NAMALWA (cell line): Measurements from ENCODE around the gene CASZ1.

Experiments
- DNase-seq: peaks from one replicate; pipeline ENCODE4 v3.0.0-alpha.2; 2015; ENCODE audit warnings: low spot score

CASZ1 gene

DNA sequence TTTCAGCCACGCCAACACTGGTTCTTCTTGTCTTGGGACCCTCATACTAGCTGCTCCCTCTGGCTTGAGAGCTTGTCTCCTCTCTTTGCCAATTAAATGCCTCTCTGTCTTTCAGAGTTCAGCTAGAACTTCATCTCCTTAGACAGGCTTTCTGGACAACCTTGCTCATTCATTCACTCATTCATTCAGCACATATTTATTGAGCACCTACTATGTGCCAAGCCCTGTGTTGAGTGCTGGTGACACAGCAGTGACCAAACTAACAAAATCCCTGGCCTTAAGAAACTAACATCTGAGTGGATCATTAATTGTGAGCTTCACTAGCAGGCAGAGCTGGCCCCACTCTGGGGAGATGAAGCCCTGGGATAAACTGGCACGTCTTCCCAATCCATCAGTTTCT lies 24.9 kb upstream of the CASZ1 start:
- no peak for DNase-seq

DNA sequence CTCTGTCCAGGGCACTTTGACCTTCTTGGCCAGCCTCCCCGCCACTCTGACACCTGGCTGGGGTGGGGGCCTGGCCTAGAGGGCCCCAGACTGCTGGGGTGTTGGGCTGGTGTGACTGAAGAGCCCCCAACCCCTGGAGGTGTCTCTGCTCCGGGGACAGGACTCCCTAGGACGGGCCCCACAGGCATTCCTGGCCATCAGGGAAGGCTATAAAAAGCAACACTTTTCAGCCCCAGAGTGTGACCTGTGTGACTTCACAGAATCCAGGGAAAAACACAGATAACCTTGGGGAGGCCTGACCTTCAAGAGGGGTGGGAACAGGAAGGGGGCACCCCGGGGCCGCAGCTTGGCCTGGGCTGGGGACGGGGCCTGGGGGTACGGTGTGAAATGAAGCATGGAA lies 24.0 kb upstream of the CASZ1 start:
- DNase-seq, result no peak

DNA sequence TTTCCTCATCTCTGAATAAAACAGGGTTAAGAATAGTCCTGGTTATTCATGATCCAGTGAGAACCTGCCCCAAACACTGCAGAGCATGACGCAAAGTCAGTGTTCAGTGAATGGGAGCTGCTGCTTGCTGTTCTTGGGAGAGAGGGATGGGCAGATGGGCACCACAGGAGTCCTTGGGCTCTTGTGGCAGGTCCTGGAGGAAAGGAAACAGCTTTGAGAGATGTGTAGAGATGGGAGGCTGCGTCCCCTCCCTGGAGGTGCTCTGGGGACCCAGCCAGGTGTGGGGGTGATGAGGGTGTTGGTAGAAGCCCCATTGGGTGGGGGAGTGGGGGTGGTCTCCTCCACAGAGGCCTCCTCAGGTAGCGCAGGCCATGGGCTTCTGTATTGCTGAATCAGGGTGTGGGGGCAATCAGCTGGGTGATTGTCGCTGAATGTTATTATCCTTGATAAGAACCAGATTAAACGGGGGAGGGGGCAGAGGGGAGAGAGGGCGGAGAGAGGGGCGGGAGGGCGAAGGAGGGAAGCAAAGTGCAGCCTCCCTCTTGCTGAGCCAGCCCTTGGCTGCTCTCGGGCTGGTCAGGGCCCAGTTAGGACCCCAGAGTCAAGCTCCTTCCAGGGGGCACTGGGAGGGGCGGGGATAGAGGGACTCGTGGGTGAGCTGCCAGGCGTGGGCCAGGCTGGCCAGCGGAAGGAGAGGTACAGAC lies 22.9 kb upstream of the CASZ1 start:
- no peak for DNase-seq

DNA sequence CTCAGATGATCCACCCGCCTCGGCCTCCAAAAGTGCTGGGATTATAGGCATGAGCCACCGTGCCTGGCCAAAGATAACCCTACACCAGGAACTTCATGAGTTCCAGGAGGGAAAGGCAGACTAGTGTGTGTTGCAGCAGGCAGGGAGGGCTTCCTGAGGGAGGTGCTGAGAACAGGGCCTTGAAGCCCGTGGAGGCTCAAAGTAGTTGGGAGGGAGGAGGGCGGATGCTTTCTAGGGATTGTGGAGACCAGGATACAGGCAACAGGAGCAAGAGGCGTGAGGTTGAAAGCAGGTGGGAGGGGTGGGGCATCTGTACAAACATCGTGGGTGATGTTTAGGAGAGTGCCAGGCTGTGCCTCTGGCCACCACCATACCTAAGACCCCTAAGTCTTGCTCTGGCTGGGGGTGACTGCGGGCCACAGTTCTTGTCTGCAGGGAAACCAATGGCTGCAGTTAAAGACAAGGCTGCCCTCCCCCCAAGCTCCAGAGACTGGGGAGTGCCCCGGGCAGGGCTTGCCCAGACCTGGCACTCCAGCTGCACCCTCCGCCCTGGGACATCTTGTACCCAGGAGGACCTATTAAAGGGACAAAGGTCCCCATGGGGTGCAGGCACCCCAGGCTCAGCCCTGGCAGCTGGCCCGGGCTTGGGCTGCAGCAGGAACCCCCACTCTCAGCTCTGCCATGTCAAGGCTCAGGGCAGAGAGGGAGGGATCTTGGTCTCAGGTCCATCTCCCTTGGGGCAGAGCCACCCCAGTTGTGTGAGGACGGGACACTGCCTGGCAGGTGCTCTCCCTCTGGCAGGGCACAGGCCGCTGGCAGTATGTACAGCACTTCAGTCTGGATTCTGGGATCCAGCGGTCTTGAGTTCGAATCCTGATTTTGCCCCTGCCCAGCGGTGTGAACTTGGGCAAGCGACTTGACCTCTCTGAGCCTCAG lies 22.1 kb upstream of the CASZ1 start:
- no peak for DNase-seq

DNA sequence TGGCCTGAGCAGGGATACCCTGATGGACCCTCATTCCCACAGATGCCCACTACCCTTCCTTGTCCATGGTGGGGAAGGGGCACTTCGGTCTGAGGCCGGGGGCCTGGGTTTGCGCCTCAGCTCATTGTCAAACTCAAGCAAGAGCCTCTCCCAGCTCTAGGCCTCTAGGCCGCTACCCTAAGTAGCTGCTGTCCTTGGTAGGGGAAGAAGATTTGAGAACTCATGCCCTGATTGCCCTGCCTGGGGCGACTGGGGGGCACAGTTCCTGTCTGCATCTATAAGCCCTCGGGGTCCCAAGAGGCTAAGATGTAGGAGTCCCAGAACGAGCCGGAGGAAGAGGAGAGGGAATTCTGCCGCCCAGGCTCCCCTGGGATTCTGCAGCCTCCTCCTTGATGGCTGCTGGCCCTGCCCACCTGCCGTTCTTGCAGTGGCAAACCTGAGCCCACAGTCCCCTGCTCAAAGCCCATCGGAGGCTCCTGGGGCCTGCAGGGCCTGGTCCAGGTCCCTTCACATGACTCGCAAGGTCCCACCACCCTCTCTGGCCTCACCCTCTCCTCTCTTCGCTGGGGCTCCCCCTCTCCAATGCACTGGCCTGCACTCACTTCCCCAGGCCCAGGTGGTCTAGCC lies 20.4 kb upstream of the CASZ1 start:
- DNase-seq, result no peak

DNA sequence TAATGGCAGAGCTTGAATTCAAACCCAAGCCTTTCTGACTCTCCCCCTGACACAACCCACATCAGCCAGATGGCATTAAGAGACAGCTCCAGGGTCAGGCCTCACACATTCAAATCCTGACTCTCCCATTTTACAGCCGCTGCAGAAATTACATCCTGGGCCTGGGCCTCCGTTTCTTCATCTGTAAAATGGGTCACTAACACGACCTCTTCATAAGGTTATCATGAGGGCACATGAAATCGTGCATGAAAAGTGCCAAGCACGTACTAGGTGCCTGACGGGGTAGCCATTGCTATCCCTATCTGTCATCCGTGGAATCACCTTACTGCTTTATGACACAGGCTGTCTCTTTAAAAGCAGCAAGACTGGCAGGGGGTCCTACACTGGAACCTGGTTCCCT lies 19.8 kb upstream of the CASZ1 start:
- no peak for DNase-seq

DNA sequence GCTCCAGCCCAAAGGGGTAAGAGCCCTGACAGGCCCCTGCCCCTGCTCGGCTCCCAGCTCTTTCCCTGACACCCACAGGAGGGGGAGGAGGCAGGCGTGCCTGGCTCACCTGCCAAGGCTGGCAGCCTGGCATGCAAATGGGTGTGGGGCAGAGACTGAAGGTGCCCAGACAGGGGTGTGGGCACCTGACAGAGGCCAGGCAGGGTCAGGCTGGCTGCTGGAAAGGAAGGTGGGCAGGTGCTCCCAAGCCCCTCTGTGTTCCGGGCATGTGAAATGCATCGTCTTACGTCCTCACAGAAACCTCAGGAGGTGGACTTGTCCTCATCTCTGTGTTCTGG lies 19.4 kb upstream of the CASZ1 start:
- DNase-seq, result no peak

DNA sequence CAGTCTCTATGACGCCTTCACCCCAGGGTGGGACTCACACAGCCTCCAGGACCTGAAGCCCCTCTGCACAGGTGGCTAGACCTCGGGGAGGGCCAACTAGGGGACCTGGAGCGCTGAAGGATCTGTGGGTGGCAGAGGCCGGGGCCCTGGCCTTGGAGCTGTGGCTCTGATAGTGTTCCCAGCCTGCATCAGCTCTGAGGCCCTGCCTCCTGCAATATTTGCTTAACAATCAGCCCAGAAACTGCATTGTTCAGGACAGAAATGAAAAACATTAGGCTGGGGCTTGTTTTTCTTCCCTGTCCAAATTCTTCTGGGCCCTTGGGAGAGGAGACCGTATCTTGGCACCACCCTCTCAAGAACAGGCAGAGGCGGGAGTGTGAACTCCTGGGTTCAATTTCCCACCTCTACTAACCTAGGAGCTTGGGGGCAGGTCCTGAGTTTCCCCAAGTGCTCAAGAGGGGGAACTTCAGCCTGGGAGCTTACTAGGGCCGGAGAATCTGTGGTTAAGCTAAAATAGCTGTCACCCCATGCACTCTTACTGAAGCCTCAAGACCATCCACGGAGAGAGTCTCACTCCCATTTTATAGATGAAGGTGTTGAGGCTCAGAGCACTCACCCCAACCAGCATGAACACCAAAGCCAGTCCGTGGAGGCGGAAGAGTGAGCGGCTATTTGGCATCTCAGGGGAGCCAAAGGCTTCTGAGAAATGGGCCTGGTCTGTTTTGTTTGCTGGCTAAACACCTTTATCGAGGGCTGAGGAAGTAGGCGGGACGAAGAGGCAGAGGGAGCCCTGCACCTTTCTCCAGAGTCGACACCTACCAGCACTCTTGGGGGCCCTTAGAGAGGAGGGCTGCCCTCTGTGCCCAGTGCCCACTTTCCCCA lies 18.8 kb upstream of the CASZ1 start:
- DNase-seq, result no peak

DNA sequence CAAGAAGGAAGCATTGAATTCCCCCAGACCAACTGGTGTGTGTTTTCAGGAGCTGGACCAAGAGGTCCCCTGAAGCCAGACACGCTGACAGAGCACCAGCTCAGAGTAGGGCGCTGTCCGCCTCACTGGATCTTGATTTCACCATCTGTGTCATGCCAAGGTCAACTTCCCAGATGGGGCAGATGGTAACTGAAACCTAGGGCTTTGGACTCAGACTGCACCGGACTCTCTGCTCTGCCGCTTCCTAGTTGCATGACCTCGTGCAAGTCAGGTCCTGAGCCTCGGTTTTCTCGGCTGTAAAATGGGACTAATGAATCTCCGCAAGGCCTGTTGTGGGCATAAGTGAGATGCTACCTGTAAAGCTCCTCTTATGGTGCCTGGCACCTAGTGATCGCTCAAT lies 17.9 kb upstream of the CASZ1 start:
- no peak for DNase-seq

DNA sequence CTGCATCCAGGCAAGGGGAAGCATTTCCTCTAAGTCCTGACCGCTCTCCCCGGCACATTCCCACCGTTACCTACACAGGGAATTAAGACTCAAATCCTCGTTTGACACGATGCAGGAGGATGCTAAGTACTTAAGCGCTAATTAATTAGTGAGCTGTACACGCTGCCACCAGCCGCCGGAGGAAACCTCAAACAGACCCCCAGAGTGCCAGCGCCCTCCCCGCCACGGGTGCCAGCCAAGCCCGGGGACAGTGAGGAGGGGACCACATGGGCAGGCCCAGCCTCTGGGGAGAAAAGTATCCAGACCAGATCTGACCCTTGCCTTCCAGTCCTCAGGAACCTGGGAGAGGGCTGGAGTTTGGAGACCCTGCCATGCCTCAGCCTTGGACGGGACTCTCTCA lies 17.4 kb upstream of the CASZ1 start:
- no peak for DNase-seq

DNA sequence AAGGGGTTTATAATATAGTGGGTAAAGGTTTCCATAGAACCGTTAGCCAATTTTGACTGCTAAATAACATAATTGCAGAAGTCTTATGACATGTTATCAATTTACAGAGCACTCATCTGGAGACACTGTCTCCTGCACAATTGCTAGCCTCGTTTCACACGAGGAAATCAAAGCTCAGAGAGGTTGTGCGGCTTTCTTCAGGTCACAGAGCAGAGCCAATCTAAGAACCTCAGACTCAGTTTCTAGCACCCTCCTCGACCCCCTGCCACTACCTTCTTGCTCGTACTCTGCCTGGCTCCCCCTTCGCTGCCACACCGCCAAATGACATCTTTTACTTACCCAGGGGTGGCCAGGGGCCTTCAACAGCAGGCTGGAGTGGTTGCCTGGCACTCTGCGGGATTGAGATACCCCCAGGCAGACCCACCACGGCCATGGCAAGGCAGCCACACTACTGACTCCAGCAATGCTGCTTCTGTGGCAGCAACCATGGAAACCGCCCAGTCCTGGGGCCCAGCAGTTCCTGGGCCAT lies 16.0 kb upstream of the CASZ1 start:
- no peak for DNase-seq

DNA sequence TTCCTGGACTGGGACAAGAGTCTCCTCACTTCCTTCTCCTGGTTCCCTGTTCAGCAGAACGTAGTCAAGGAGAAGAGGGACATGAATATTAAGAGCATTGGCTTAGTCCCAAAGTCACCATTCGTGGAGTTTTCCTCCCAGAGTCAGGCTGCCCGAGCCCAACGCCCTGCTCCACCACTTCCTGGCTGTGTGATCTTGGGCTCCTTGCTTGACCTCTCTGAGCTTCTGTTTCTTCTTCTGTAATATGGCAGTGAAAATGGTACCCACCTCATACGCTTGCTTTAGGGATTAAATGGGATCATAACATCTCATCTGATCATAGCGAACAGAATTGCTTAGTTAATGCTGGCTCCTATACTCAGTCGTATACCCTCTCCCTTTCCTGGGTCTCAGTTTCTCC lies 12.0 kb upstream of the CASZ1 start:
- no peak for DNase-seq

DNA sequence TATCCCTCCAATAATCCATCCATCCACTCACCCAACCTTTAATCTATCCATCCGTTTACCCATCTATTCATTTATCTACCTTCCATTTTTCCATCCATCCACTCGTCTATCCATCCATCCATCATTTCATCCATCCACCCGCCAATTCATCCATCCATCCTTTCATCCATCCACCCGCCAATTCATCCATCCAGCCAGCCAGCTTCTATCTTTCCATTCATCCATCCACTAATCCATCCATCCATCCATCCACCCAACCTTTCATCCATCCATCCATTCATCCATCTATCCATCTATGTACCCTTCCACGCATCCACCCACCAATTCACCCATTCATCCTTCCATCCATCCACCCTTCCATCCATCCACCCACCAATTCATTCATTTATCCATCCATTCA lies 10.5 kb upstream of the CASZ1 start:
- no peak for DNase-seq

DNA sequence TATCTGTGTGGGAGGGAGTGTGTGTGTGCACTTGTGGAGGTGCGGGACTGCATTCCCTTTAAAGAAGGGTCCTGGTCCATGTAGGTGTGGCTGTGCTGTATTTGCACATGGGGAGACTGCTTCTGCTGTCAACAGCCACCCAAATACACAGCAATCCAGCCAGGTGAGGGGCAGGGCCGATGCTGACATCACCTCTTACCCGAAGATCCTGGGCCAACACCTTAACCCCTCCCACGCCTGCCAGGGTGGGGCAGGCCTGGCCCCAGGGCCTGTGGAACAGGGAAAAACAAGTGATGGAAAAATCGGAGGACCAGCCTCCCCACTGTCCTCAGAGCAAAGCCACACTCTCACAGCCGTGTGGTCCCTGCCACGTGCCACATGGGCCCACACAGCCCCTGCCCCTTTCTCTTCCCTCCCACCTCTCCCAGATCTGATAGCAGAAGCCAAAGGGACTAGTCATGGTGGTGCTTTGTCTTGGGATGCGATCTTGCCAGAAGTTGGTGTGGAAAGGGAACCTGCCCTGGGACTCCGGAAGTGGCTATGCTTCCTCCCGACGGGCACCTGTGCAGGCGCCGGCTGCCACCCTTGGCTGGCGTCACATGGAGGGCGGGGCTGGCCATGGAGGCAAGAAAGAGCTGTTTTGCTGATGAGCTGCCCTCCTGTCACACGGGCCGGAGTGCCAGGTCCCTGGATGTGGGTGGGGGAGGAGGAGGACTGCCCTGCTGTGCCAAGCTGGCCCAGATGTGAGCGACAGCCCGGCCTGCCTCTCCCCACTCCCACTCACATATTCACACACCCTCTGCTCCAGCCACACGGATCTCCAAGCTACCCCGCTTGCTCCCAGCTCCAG lies 7.8 kb upstream of the CASZ1 start:
- no peak for DNase-seq

DNA sequence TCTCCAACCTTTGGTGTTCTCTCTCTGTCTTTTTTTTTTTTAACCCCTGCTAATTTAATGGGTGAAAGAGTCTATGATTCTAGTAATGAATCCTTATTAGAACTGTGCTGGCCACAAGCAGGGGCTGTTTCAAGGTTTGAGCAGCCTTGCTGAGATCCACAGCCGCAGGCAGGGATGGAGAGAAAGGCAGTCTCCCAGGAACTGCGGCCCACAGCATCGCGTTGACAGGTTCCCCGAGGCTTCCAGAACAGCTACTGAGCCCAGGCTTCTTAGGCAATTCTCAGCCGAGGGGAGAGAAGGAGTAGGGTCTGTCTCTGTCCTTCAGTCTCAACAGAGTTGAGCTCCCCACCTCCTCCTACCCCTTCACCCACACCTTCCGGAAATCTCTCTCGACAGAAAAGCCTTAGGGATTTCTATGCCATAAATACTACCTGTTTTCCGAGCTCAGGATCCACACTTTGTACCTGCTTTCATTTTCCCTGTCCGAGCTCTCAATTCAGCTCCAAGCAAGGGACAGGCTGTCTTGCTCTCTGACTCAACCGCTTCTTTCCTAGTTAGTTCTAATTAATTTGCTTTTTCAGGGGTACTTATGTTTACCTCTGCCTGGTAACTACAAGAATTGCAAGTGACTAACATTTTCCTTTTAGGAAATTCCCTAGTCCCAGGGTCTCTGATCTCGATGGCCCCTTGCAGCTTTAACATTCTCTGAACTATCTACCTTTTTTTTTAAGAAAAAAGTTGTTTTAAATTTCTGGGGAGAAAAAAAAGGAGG lies 6.7 kb upstream of the CASZ1 start:
- no peak for DNase-seq

DNA sequence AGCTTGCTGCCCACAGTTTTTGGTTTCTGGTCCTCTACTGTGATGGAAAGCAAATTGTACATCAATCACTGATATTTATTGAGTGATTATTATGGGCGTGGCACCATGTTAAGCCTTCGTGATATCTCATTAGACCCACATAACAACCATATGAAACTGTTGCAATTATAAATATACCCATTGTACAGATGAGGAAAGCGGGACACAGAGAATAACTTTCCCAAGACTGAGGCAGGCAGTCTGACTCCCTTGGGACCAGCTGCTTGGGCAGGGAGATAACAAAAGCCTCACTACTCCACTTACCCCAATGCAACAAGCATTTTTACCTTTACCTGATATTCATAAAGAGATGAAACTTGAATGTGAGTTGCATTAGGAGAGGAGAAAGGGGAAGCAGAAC lies 4.3 kb upstream of the CASZ1 start:
- DNase-seq, result no peak

DNA sequence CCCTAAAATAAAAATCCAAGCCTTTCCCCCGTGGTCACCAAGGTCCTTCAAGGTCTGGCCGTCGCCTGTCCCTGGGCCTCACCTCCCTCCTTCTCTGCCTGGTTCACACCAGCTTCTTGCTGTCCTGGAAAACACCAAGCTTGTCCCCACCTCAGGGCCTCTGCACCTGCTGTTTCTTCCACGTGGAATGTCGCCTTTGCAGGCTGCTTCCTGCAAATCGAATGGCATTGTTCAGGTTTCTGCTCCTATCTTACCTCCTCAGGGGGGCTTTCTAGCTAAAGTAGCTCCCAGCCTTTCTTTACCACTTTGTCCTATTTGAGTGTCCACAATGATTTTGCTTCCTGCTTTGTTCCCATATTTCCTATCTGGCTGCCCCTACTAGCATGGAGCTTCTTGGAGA lies 3.3 kb upstream of the CASZ1 start:
- DNase-seq, result no peak

DNA sequence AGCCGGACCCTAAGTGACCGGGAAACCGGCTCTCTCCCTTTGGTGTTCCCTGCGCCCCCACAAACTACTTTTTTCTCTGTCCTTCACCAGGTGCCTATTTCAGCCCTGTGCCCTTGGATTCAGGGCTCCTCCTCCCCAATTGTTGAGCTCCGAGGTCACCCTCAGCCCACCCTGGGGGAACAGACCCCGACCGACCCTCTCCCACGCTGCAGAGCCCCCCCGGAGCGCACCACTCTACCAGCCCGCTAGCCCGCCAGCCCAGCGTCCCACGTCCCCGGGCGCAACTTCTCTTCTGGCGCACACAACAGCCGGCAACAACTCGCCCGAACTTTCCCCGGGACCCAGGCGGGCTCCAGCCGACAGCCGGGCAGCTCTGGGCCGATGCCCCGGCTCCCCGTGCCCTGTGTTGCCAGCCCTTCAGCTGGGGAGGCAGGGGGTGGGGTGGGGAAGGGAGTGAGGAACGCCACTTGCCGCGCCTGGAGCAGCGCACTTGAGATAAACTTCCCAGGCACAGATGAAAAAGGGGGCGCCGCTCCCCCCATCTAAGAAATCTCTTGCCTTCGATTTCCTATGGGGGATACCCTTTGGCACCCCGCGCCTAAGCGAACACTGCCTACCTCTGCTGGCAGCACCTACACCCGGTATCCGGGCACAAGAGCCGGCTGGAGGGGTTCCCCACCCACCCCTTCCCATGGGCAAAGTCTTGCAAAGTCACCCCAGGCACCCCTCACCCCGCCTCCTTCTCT lies 997 bp downstream of the CASZ1 start:
- DNase-seq, result no peak

DNA sequence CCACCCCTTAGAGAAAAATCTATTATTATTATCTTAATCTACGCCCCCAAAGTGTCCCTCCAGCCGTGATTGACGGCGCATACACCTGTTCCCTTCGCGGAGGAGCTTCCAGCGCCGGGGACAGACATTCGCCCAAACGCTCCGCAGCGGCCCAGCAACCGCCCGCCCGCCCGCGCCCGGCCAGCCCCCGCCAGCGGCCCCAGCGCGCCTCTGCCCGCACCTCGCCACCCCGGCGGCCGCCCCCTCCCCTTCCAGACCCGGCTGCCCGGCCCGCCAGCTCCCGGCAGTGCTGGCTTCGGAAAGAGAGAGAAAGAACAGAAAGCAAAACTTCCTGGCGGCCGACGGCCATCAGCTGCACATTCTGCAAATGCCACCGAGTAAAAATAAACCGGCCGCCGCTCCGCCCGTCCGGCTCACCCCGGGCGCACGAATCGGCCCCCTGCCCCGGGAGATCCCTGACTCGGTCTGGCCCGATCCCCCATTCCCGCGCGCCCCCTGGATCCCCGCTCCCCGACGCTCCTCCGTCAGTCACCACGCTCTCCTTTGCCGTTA lies 1.6 kb downstream of the CASZ1 start:
- no peak for DNase-seq
